GM04503 (cell line): ENCODE measurements around the gene PTPRE.

ENCODE experiments used
- DNase-seq: peaks from one replicate; pipeline ENCODE4 v3.0.0-alpha.2; 2012; ENCODE audit warnings: low read depth

The PTPRE gene, protein sequence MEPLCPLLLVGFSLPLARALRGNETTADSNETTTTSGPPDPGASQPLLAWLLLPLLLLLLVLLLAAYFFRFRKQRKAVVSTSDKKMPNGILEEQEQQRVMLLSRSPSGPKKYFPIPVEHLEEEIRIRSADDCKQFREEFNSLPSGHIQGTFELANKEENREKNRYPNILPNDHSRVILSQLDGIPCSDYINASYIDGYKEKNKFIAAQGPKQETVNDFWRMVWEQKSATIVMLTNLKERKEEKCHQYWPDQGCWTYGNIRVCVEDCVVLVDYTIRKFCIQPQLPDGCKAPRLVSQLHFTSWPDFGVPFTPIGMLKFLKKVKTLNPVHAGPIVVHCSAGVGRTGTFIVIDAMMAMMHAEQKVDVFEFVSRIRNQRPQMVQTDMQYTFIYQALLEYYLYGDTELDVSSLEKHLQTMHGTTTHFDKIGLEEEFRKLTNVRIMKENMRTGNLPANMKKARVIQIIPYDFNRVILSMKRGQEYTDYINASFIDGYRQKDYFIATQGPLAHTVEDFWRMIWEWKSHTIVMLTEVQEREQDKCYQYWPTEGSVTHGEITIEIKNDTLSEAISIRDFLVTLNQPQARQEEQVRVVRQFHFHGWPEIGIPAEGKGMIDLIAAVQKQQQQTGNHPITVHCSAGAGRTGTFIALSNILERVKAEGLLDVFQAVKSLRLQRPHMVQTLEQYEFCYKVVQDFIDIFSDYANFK

DNA sequence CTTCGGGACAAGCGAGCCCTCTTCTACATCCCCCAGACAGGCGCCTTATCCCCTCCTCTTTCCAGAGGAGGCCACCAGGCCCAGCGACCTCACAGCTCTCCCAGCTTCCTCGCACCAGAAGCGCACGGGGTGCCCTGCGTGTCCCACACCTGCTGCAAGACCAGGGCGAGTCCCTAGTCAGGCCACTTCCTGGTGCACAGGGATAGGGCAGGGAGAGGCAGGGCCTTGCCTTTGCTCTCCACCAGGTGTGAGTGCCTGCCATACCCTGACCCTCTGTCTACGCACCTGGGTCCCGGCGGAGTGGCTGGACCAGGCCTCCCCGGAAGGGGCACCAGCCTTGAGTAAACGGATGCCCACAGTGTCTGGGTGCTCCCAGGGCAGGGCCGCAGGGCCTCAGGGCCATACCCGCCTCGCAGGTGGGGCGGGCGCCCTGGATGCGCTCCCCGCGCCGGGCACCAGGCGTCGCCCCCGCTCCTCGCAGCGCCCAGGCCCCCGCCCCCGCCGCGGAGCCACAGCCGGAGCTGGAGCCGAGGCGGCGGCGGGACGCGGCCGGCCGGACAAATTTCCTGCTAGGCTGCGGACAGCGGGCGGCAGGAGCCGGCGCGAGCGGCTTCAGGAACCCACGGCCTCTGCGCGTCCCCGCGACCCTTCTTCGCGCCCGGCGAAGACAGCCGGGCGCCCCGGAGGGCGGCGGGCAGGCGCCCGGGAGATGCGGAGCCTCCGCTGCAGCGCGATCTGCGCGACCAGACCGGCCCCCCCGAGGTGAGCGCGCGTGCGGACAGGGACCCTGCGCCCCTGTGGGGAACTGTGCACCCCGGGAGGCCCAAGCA lies at the start of gene PTPRE:
PTPRE (plus strand) TSS at position 556 of the 830 bp plus-strand sequence. CDS start 133,779 bp downstream, outside the sequence.
- no peak for DNase-seq

DNA sequence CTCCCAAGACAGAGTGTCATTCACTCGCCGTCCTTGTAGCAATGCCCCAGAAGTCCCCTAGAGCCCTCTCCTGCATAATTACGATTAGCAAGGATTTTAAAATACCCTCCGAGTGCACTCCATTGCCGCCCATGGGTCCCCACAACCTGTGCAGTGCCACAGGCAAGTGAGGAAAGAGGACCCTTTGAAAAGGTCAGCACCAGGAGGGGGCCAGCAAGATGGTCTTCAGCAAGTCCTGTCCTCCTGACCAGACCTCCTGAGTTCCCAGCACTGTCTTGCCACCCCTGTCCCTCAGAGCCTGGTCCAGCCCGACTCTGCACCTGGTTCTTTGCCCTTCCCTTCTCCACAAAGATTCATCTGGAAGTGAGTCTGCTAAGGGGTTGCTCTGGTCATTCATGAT lies 46.3 kb upstream of the PTPRE start:
- DNase-seq, result no peak

DNA sequence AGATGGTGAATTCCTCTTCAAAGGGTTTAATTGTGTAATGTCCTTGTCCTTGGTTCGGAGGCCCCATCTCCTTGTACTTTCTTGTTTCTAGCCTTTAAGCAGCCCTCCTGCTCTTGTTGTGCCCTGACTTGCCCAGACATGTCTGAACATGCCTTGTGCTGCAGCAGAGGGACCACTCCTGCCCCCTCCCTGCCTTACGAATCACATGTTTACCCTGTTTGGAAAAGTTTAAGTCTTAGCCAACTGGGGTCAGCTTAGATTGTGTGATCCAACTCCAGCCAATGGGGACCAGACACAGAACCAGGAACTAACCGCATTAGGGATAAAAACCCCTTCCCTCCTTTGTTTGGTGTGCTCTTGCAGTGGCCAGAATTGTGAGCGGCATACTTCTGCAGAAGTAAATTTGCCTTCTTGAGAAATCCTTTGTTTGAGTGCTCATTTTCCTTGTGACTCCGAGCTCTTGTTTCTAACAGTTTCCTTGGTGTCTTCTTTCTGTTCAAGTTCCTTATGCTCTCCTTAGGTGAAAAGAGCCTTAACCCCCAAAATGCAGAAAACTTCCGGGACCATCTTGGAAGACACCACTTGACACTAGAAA lies 43.6 kb upstream of the PTPRE start:
- DNase-seq, result no peak

DNA sequence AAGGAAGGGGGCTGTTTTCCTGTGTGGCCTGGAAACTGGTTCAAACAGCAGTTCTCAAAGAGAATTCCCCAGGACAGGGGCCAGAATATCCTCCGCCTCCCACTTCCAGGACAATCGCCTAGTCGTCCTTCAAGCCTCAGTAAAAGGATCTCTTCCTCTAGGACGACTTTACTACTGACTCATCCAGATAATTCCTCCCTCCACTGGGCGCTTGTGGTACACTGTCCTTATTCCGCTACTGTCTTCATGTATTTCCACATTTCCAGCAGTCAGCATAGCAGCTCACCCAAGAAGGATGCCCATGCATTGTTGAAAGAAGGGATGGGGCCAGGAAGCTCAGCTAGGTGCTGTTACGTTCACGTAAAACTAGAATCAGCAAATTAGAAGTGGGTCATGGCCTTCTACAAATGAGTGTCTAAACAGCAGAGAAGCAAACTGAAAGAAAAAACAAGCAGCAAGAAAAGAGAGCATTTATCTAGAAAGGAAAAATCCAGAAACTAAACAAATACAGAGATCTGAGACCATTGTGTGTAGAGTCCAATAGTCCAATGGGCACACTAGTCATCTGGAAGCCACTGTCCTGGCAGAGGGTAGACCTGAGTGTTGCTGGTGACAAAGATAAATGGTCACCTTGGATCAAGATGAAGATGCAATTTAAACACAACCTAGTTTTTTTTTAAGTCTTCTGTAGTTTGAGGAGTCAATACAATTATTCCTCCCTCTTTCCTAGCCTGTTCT lies 40.5 kb upstream of the PTPRE start:
- DNase-seq, result no peak

DNA sequence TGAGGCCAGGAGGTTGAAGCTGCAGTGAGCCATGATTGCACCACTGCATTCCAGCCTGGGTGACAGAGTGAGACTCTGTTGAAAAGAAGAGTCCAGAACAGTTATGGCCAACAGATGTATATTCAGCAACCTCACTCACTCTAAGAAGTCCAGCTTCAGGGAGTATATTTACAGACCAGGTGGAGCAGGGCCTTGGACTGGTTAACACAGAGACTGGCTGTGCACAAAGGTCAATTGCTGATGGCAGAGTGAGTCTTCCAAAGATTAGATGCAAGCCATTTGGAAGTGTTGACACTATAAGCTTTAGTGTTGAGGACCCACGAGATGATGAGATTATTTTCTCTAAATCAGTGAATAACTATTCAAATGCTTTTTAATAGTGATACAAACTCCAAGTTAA lies 39.1 kb upstream of the PTPRE start:
- no peak for DNase-seq

DNA sequence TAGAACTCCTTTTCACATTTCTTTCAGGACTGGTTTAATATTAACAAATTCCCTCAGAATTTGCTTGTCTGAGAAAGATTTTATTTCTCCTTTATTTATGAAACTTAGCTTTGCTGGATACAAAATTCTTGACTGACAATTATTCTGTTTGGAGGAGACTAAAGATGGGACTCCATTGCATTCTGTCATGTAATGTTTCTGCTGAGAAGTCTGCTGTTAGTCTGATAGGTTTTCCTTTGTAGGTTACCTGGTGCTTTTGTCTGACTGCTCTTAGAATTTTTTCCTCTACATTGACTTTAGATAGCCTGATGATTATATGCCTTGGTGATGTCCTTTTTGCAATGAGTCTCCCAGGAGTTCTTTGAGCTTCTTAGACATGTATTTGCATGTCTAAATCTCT lies 37.6 kb upstream of the PTPRE start:
- no peak for DNase-seq

DNA sequence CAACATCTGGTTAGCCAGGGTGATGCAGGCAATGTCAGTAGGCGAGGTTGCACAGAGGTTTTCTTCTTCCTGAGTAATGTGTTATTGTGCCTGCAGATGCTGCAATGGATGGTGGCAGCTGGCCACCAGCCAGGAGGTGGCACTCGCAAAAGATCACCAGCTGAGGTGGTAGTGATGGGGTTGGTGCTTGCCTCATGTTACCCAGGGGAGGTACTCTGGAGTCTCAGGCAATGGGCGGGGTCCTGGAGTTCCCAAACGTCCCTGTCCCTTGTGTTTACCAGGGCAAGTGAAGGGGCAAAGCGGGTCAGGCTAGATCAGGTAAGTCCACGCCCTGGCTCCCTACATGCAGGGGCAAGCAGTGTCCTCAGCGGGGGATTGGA lies 35.3 kb upstream of the PTPRE start:
- no peak for DNase-seq

DNA sequence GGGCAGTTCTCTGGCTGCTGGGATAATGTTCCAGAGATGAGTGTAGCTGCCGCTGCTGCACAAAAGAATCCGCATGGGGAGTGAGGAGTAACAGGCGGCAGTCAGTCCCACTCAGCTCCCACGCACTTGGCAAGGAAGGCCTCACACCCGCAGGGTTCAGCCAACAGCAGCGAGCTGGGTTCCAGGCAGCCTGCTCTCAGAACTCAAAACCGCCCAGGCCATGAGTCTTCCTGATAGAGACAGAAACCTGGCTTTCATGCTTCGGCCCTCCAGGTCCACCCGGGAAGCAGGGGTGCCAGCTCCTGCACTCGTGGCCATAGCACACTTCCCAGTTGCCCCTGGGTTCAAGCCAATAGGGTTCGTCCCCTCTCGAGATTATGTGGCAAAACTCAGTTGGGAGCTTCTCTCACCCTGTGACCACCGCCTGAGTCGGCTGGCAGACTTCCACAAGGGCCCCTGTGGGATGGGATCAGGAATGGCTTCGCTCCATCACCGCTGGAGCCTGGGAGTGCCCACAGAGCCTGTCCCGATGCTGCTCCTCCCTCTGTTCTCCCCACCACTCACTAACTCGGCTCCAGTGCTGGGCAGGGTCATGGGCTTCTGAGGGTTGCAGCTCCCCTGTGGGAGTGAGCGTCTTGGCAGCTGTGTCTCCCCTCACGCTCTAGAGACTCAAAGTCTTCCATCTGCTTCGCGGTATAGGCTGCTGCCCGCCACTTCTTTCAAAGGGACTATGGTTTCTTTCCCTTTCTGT lies 34.7 kb upstream of the PTPRE start:
- DNase-seq, result no peak

DNA sequence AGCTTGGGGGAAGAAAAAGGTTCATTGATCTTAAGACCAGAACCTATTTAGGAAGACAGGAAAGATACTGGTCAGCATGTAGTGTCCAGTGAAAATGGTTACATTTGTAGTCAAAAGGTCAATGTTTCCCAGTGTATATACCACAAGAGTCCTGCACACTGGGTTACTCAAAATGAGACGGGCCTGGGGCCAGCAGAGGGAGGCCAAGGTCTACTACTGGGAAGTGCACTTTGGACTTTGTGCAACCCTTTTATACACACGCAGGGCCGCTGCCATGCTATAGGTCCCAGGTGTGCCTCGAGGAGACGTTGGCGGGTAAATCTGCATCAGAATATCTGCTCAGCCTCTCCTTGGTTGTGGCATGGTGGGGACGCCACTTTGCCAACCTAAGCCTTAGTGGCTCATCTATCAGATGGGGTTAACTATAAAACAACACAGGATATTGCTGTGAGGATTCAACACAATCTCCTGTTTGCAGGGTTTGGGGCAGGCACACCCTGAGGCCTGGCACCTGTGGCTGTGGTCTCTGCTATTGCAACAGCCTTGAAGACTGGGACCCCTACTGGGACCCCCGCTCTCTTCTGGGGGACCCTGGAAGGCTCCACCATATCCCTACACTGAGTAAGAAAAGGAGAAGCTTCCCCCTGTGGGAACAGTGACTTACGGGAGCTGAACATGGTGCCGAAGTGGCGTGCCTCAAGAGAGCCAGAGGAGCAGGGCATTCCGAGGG lies 33.9 kb upstream of the PTPRE start:
- DNase-seq, result no peak

DNA sequence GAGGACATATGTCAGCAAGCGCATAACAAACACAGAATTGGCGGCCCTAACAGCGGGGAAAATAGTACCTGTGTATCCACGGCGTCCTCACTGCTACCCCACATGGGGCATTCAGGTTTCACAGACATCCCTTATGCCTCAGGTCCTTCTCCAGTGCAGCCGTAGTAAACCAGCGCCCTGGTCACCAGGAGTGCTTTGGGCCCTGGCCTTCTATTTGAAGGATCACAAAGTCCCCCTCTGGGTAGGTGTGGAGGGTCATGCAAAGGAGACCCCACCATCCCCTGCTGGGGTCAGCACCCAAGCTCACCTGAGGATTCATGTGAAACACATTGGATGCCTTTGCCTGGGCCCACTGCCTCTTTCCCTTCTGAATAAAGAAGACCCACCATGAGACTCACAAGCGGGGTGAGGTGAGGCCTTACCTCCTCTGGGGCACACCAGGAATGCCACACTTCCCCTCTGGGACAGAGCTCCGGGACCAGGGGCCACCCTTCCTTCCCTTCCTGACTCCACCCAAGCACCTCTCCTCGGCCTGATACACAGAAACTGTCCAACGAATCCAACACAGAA lies 32.9 kb upstream of the PTPRE start:
- no peak for DNase-seq

DNA sequence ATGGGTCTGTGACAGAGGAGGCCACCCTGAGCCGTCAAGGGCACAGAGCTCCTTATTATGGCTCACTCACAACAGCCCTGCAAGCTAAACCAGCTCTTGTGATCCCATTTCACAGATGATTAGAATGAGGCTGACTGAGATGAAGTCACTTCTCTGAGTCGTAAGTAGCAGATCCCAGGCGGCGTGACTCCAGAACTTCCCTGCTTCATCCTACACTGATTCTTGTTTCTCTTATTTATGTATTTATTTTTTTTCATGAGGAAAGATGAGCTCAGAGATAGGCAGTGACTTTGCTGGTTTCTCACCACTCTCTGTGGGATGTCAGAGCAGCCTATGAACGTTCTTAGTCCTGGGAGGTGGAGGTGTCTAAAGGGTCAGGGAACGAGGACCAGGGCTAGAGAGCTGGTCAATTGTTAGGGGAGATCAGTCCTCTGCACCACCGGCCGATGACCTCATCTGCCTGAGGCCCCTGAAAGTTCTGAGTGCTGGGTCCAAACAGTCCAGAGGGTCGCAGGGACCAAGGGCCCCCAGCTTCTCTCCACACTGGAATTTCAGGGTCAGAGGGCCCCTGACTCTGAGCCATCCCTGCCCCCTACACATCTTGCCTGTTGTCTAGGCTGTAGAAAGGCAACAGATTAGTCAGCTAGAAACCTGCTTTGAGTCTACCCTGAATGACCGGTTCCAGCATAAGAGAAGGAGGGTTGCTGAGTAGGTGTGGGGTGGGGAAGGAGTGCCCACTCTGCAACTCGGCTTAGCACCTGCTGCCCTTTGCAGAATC lies 32.0 kb upstream of the PTPRE start:
- DNase-seq, result no peak

DNA sequence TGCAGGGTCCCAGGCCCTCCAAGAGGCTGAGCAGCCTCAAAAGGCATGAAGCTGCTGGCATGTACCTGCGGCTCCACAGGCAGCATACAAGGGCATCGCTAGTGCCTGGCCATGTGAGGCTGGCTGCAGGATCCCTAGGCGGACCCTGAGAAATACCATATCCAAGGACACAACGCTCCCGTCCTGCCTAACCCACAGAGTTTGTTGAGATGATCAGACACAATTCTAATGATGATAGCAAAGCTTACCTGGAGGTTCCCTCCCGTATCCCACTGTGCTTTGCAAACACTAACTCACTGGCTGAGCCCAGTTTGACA lies 31.5 kb upstream of the PTPRE start:
- DNase-seq, result no peak

DNA sequence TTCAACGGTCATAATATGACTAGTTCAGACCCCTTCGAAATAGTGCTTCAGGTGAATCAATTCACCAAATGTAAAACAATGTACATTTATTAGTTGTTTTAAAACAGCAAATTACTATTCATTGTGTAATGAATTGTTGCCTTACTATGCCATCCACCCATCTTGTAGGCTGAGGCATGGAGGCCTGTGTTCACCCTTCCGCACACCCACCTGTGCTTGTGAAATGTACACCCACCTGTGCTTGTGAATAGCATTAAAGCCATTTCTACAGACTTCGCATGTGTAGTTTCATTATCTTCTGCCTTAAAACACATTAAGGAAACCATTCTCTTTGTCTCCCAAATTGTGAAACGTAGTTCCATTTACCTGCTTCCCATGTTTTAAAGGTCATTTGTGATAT lies 31.0 kb upstream of the PTPRE start:
- no peak for DNase-seq

DNA sequence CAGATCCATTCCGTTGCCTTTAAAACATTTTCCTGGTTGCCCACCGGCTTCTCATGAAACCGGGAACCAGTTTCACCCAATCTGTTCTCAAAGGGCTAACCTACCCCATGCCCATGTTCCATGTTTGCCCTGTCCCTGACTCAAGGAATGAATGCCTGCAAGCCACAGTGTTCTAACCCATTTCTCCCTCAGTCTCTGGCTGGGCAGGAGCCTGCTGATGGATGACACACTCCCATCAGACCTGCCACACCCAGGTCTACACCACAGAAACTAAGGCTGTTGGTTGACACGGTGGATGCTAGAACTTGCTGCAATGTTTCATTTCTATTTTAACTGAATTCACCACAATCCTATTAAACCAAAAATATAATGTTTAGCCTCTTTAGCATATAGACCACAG lies 29.8 kb upstream of the PTPRE start:
- no peak for DNase-seq

DNA sequence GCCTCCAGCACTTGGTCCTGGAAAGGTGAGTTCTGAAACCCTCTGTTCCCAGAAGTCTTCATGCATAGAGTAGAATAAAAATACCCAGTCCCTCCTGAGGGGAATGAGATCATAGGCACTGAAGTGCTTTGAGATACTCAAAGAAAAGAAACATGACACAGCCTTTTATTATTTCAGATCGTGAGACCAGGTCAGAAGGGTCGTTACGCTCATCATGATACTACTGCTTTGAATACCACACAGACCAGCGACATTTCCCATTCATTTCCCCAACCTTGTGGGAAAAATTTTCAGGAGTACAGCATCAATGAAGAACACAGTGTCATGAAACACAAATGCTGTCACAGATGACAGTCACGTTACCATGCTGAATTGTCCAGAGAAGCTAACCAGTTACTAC lies 29.2 kb upstream of the PTPRE start:
- no peak for DNase-seq

DNA sequence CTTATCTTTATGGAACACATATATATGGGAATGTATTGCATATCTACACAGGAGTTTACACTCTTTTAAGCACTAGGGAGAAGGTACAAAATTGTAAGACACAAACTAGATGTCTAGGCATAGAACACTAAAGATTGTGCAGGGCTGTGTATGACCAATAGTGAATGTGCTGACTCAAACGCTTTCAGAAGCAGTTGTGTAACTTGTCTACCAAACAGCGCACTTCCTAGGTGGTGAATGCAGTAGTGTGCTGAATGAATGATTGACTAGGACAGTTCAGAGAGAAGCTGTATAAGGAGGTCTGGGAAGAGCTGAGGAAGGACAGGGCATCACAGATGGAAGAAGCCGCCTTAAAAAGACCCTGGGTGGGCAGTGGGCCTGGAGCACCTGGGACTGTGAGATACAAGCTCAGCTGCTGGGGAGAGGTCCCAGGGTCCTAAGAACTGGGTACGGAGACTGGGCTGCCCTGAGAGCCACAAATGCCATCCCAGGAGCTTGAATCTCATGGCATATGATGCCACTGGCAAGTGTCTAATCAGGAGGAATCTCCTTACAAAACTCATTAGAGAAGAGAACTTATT lies 28.3 kb upstream of the PTPRE start:
- no peak for DNase-seq

DNA sequence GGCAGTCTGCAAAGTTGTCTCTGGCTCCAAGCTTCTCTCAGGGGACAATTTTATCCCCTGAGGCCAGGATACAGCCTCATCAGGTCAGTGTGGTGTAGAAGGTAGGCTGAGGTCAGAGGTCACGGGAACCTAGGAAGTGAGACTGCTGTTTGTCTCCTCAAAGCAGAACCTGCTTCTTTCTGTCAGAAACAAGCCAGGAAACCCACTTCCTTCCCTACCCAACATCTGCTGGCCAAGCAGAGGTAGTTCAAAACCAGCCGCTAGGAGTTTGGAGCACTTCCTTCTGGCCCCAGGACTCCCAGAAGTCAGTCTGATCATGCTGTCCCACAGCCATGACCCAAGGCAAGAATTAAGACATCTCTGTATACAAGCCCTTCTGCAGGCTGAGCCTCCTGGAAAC lies 26.3 kb upstream of the PTPRE start:
- DNase-seq, result no peak

DNA sequence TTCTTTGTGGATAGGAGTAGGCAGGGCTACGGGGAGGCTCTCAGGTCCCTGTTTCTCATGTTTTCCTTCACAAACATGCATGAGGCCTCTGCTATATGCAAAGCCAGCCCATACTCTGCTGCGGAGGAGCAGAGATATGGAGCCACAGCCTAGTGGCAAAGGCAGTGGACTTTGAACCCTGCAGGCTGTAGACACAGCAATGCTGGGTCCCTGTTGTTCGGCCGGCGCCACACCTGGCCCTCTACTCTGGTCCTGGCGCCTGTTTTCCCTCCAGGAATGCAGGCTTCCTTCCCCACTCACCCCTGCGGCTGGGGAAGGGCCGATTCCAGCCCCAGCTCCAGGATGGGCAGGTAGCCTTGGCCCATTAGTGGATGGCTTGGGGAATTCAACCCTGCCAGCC lies 25.6 kb upstream of the PTPRE start:
- DNase-seq, result no peak

DNA sequence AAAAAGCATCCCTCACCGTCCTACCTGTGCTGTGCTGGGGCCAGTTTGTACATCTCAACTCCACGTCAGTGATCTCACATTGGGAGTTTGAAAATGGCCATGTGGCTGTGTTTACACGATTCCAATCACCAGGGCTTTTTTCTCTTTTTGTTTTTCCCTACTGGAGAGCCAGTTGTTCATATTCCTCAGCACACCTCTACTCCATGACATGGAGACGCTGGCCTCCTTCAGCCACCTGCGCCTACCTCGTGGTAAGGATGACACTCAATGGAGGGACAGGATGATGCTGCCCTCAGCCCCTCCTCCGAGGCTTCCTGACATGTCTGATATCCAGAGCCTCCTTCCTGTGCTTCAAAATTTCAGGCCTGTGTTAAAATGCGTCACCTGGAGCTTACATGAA lies 24.5 kb upstream of the PTPRE start:
- no peak for DNase-seq
